Measurements from ENCODE around the gene PHLDA2. TPM values are rescaled to one million over a fixed set of nuclear protein-coding genes. Genes with fewer than 3 reads are reported as not detected.

The PHLDA2 gene
- 16.2 and 23.6 TPM in 2 replicates for polyA plus RNA-seq (2012; rRNA removed)
- polyA plus RNA-seq (2012; cell fraction: cytosol; rRNA removed) = 15.9 and 26.1 TPM in 2 replicates
- 15.9 and 37.1 TPM in 2 replicates for polyA plus RNA-seq (2012; cell fraction: nucleus; rRNA removed)

GRCh38 chr11:2928605-2929530 lies at the start of gene PHLDA2:
PHLDA2 (minus strand) TSS chr11:2929420; CDS start chr11:2929364, 56 bp downstream.
- POLR2A ChIA-PET = no interaction called here
- Histone ChIP-seq H3F3A (replicated peaks; ENCODE audit: insufficient read depth) (no peaks in the 10 kb centered on the region), H3K4me2 (peak within 1 kb of the TSS; percentile 89), H3K4me1 (ENCODE audit: control insufficient read depth in 1 of 2, insufficient read depth in 2 of 2, low read depth in 1 of 2, low read length in 1 of 2) (peaks cover 0 to 20% of the 10 kb centered on the region in 2 experiments; a peak in 2 of 4 replicates), H3K9ac (peak within 1 kb of the TSS; percentile 63), H3K9me3 (no peaks in the 10 kb centered on the region), H3K27ac (ENCODE audit: low read depth in 2 of 2, low read length in 1 of 2) (peak within 1 kb of the TSS in 1 of 2 experiments; percentile 60; a peak in 1 of 4 replicates), H3K9me2 (no peaks in the 10 kb centered on the region), H3K79me2 (ENCODE audit: insufficient read depth) (0 out of 2 replicates have a peak, but pooled peaks cover 2% of the 10 kb centered on the region), H2AFZ (ENCODE audit: low read depth) (peak within 1 kb of the TSS; percentile 77), H4K20me1 (ENCODE audit: insufficient read depth) (no peaks in the 10 kb centered on the region), H3K27me3 (ENCODE audit: insufficient read depth) (no peaks in the 10 kb centered on the region), H3K4me3 (ENCODE audit: low read depth in 2 of 2, low read length in 1 of 2) (peak within 1 kb of the TSS; percentile 46 to 66), H3K36me3 (replicated peaks in 1 of 2; ENCODE audit: control insufficient read depth in 1 of 2, insufficient read depth in 2 of 2, low read length in 1 of 2) (no peaks in the 10 kb centered on the region)
- CTCF ChIA-PET = interaction anchor here (1.0 to 3.4 kb wide), 13 partner anchors 8 to 509 kb away, joined by 3 to 27 read pairs (median 6); a partner anchor contains a TSS
- peak; percentile 74 for DNase-seq
- 3% methylated on average over 47 of the region's 113 CpGs for WGBS (ENCODE audit: low lambda C conversion rate)
- TF ChIP-seq ELF1 (IDR thresholded peaks at IDR 0.05) (no peak), TCF12 (IDR thresholded peaks at IDR 0.05) (no peak), IRF3 (IDR thresholded peaks at IDR 0.05; ENCODE audit: low read depth, low read length) (no peak), RAD21 (IDR thresholded peaks at IDR 0.05; ENCODE audit: low read length) (no peak), JUND (IDR thresholded peaks at IDR 0.05) (no peak), RCOR1 (IDR thresholded peaks at IDR 0.05; ENCODE audit: low read length) (no peak), CTCF (IDR thresholded peaks at IDR 0.05) (no peak), FOXJ3 (CRISPR knock-in tag; IDR thresholded peaks at IDR 0.05) (no peak), FOXM1 (IDR thresholded peaks at IDR 0.05; ENCODE audit: low read depth) (no peak), SIN3A (IDR thresholded peaks at IDR 0.05; ENCODE audit: borderline replicate concordance, low read depth, low read length) (no peak), MAX (IDR thresholded peaks at IDR 0.05; ENCODE audit: low read depth) (peak; percentile 50), RFX5 (IDR thresholded peaks at IDR 0.05; ENCODE audit: low read length) (no peak), NFIC (IDR thresholded peaks at IDR 0.05; ENCODE audit: borderline replicate concordance) (peak; percentile 41; the same call in 1 of the 2 replicates), GATA2 (CRISPR knock-in tag; IDR thresholded peaks at IDR 0.05) (no peak), FOSL2 (IDR thresholded peaks at IDR 0.05; ENCODE audit: borderline replicate concordance, low read depth) (no peak), TAF1 (IDR thresholded peaks at IDR 0.05; ENCODE audit: borderline replicate concordance, low read depth, low read length) (0 out of 2 replicates have a peak, but pooled peaks have one; percentile 38), EZH2phosphoT487 (IDR thresholded peaks at IDR 0.05; ENCODE audit: borderline replicate concordance, low read depth) (no peak), NRF1 (IDR thresholded peaks at IDR 0.05; ENCODE audit: low read depth, low read length) (no peak), MXI1 (IDR thresholded peaks at IDR 0.05; ENCODE audit: low read depth, low read length) (no peak), CHD2 (IDR thresholded peaks at IDR 0.05; ENCODE audit: low read length, partially characterized antibody) (no peak), POLR2AphosphoS5 (IDR thresholded peaks at IDR 0.05; ENCODE audit: low read depth, low read length) (peak; percentile 65), YY1 (IDR thresholded peaks at IDR 0.05; ENCODE audit: low read depth) (no peak)
